ENCODE results near the gene HYDIN.
"Not testable (repeated sequence)": the region's sequence is repeated elsewhere in the genome, so short reads cannot be mapped to it uniquely, and the experiment has no call there.

HYDIN gene

DNA sequence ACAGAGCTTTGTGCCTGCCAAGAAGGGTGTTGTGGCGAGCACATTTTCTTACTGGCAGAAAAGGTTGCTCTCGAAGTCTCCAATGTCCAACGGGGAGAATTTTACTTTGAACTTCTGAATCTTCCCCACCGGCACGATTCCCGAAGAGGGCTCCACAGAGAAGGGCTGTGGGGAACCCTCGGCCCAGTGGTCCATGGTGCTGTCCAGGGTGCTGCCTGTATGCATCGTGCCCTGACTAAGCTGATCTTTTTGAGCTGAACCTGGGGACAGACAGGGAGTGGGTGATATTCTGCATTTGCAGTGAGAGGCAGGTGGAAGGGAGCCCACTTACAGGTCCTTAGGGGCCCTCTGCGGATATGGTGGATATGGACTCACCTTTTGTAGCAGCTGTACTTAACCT, 368.5 kb downstream of the HYDIN start:
- not testable (repeated sequence) for DNase-seq (ENCODE audit: low read depth)

GRCh38 chr16:70851299-70851698, 379.2 kb downstream of the HYDIN start:
- not testable (repeated sequence) for DNase-seq (ENCODE audit: low read depth)

GRCh38 chr16:70823498-70824118, 406.9 kb downstream of the HYDIN start:
- DNase-seq (ENCODE audit: low read depth) = not testable (repeated sequence)

DNA sequence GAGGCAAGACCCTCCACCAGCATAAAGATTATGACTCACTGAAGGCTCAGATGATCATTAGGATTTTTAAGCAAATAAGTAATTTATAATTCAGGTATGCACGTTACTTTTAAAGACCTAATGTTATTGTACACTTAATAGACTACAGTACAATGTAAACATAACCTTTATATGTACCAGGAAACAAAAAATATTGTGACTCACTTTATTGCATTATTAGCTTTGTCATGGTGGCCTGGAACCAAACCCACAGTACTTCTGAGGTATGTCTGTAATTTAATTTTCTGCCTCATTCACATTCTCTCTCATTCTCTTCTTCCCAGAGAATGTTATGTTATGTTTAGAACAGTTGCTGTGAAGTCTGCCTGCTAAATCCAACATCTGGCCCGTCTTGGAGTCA, 407.8 kb downstream of the HYDIN start:
- not testable (repeated sequence) for DNase-seq (ENCODE audit: low read depth)

DNA sequence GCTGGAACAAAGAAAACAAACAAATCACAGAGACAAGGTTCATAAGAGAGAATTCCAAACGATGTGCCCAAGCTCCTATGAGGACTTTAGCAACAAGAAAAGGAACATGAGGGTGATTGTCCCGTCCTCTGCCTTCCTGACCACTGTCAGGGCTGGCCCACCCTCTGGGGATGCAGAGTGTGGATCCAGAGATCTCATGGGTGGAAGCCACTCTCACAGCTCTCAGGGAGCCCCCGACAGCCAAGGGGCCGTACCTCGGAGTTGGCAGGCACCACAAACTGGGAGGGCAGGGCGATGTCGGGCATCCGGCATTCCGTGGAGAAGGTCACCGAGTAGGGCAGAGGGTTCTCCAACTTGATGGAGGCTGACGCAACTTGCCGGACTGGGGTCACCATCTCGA, 412.4 kb downstream of the HYDIN start:
- DNase-seq (ENCODE audit: low read depth) = not testable (repeated sequence)

- DNase-seq (ENCODE audit: low read depth) = no peak
These were observed 421.0 kb downstream of the HYDIN start for GRCh38 chr16:70809392-70810060.

DNA sequence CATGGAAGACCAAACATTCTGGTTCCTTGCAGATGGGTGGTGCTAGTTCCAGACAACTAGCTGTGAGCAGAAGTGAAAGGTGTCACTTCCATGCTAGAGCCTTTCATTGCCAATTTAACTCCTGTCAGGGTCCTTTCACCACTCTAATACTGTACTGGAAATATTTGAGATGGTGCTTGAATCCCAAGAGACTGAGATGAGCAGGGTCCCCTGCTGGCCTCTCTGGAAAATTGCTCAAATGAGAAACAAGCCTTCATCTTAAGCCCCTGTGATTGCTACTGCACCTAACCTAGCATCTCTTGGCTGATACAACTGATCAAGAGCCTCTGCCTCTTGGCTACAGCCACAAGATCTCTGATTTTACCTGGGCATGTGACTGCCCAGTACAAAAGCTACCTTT, 422.2 kb downstream of the HYDIN start:
- no peak for DNase-seq (ENCODE audit: low read depth)

GRCh38 chr16:70805787-70806186, 424.7 kb downstream of the HYDIN start:
- DNase-seq (ENCODE audit: low read depth) = peak; percentile 41

- DNase-seq (ENCODE audit: low read depth) = no peak
These were observed 425.1 kb downstream of the HYDIN start for GRCh38 chr16:70805380-70805779.

GRCh38 chr16:70804734-70805169, 425.8 kb downstream of the HYDIN start:
- DNase-seq (ENCODE audit: low read depth) = no peak

GRCh38 chr16:70804153-70804733, 426.3 kb downstream of the HYDIN start:
- DNase-seq (ENCODE audit: low read depth) = peak; percentile 63

GRCh38 chr16:70803319-70803718, 427.2 kb downstream of the HYDIN start:
- no peak for DNase-seq (ENCODE audit: low read depth)

DNA sequence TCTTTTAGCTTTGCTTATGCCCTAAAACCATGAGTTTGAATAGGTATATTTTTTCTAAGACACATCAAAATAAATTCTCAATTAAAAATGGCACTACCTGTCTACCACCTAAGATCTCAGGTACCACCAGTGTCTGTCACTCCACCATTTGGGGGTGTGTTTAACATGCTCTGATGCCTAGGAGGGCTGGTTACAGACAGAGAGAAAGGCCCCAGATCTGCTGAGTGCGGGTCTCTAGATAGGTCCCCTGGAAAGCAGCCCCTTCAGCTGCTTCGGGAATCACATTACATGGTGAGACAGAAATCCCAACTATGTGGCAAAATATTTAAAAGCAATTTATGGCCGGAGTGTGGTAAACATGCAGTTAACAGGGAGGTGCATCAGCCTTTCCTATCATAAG, 428.9 kb downstream of the HYDIN start:
- DNase-seq (ENCODE audit: low read depth) = no peak

DNA sequence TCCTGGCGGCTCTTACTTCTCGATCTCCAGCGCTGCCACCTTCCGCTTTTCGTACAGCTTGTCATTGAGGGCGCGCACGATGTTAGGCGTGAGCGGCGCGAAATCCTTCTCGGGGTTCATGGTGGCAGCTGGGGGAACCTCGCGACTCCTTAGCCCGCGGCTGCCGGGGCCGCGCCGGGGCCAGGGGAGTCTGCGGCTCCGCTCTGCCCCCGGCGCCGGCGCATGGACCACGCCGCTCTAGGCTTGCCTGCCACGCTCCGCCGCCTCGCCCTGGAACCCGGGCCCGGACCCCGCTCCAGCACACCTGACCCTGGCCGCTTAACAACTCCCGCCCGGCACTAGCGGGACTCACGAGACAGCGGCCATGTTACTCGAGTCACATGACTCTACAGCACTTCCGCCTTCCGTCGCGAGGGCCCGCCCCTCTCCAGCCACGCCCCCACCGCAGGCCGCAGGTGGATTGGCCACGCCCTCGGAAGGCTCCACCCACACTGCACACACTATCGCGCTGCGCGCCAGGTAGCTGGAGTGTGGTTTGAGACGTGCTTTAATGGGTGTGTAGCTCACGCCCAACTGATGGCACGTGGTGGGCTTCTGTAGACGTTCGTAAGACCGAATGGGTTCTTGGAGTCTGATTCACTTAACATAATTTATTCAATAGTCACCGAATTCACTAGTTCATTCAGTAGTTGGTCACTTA, 429.6 kb downstream of the HYDIN start, which contains the start of gene VAC14:
TSS of gene VAC14 (minus strand) at position 378 of the 700 bp plus-strand sequence. CDS start at position 120, 258 bp downstream.
- DNase-seq (ENCODE audit: low read depth) = peak; percentile 72

GRCh38 chr16:70800311-70800710, 430.2 kb downstream of the HYDIN start:
- no peak for DNase-seq (ENCODE audit: low read depth)

DNA sequence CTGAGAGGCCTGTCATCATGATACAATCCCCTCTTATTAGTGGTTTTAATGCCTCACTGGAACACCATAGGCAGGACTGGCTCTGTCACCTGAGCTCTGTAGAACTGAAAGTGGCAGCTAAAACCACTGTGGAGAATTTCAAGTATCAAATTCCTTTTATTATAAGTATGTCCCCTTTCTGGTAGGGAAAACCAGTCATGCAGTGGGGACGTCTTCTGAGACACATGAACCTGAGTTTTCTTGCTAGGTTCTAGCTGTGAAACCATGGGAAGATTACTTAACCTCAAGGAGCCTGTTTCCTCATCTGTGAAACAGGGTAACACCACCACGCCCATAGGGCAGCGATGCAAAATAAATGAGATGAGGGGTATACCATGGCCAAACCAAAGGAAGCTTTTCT, 434.2 kb downstream of the HYDIN start:
- no peak for DNase-seq (ENCODE audit: low read depth)

DNA sequence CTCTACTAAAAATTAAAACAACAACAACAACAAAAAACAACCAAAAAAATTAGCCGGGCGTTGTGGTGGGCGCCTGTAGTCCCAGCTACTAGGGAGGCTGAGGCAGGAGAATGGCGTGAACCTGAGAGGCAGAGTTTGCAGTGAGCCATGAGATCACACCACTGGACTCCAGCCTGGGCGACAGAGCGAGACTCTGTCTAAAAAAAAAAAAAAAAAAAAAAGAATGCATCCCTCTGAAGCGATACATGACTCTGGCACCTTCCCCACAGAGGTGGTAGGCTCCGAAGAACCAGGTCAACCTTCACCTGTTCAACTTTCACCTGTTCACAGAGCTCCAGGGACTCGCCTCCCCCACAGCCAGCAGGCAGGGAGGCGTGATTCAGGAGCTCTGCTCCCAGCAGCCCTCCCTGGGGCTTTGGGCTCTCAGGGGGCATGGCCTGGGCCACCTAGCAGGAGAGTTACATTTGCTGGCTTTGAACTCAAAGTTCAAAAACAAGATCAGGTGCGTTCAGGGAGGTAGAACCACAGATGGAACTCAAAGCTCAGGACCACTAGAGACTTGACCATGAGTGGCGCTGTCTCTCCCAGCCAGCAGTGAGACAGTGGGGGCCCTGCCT, 435.1 kb downstream of the HYDIN start:
- no peak for DNase-seq (ENCODE audit: low read depth)

DNA sequence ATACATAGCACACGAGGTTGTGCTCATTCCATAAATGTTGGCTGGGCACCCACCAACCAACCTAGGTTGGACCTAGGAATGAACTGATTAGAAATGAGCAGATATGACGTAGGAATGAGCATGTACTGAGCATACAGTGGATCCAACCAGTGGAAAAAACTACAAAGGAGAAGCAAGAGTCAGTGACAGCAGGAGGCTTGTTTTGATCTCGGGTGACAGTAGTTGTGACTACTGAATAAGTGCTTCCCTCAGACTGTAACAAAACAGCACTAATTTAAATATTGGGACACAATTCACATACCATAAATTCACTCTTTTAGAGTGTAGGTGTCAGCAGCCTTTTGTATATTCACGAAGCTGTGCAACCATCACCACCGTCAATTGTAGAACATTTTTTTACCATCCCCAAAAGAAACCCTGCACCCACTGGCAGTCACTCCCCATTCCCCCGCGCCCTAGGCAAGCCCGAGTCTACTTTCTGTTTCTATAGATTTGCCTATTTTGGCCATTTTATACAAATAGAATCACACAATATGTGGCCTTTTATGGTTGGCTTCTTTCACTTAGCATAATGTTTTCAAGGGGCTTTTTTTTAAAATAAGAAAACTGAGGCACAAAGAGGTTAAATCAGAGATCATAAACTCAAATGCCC, 436.5 kb downstream of the HYDIN start:
- no peak for DNase-seq (ENCODE audit: low read depth)

DNA sequence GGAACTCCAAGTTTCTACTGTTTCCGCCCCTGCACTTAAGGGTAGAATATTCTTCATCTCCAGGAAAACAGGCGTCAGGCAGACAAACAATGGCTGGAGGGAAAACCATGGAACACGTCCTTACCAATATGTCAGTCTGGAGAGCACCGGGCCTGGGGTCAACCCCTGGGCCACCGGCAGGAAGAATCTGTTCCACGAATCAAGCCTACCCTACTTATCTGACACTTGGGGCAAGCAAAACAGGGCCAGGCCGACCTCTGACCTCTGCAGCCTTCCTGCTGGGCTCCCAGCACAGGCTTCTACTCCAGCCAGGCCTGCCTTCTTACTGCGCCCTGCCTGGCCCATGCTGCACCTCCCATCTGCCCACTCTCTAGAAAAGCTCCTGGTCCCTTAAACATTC, 439.7 kb downstream of the HYDIN start:
- DNase-seq (ENCODE audit: low read depth) = no peak

DNA sequence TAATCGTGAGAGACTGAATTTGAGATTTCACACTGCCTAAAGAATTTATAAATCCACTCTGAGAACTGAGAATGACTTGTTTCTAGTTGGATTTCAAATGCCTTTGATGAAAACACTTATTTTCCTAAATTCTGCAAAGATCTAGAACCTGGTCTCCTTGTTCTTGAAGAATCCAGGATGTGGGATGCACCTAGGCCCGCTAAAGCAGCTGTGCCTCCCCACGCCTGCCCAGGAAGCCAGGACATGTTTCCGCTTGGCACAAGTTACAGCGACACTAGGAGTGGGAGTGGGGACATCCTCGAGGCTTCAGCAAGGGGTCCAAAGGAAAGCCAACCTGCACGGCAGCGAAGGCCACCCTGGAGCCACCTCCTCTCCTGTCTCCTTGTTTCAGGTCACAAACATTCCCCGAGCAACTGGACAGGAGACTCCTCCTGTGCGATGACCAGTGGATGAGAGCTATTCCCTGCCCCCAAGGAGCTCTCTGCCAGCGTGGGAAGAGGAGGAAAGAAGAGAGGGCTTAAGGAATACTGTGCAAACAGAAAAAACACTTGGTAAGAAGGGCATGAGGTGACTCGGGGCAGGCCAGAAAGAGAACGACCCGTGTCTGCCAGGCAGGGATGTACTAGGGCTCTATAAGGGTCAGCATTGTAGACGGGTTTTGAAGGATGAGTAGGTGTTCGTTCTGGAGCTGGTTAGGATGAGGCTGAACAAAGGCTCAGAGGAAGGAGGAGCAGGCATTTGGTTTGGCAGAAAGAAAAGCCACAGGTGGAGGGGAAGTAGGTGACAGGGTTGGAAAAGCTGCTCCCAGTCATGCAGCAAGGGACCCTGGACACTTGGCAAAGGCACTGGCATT, 440.7 kb downstream of the HYDIN start:
- no peak for DNase-seq (ENCODE audit: low read depth)
